Liver (tissue), 9 donors: ENCODE results near the gene PLXNA2. TPM values are rescaled to one million over a fixed set of nuclear protein-coding genes. Genes with fewer than 3 reads are reported as not detected.

Experiments used
- DNase-seq: peaks from one replicate; pipeline ENCODE4 v3.0.0-alpha.2; 2017; ENCODE audit warnings: low spot score
- H3K27ac ChIP-seq, 2 donors: one replicate each; pipeline ENCODE4 v1.7.0; 2013; ENCODE audit warnings: inconsistent platforms in 2 of 2, low read length in 2 of 2, control low read depth in 1 of 2, low read depth in 1 of 2, mild to moderate bottlenecking in 1 of 2
- H3K27me3 ChIP-seq, 4 donors: one replicate each; pipeline versions ENCODE4 v1.6.1 to v1.7.0; 2013; ENCODE audit warnings: low read length in 3 of 4, inconsistent platforms in 1 of 4, mild to moderate bottlenecking in 1 of 4, moderate library complexity in 1 of 4; ENCODE audit not compliant: control insufficient read depth in 4 of 4, insufficient read depth in 4 of 4
- H3K36me3 ChIP-seq, 4 donors: one replicate each; pipeline versions ENCODE4 v1.6.1 to v1.7.0; 2013; ENCODE audit warnings: low read length in 3 of 4, mild to moderate bottlenecking in 3 of 4, low read depth in 1 of 4, moderate library complexity in 1 of 4; ENCODE audit not compliant: control insufficient read depth in 4 of 4, insufficient read depth in 3 of 4
- H3K4me1 ChIP-seq, 4 donors: one replicate each; pipeline versions ENCODE4 v1.6.1 to v1.7.0; 2013; ENCODE audit warnings: low read length in 3 of 4, mild to moderate bottlenecking in 3 of 4, moderate library complexity in 1 of 4; ENCODE audit not compliant: control insufficient read depth in 4 of 4, insufficient read depth in 4 of 4
- H3K4me3 ChIP-seq, 3 donors: one replicate each; pipeline versions ENCODE4 v1.6.1 to v1.7.0; 2013; ENCODE audit warnings: low read length in 3 of 3, control low read depth in 1 of 3, low read depth in 1 of 3, mild to moderate bottlenecking in 1 of 3
- H3K9ac ChIP-seq, 2 donors: one replicate each; pipeline ENCODE4 v1.7.0; 2013; ENCODE audit warnings: low read length in 2 of 2, mild to moderate bottlenecking in 2 of 2, moderate library complexity in 2 of 2, control low read depth in 1 of 2, low read depth in 1 of 2
- H3K9me3 ChIP-seq, 4 donors: one replicate each; pipeline versions ENCODE4 v1.6.1 to v1.7.0; 2013; ENCODE audit warnings: low read length in 3 of 4; ENCODE audit not compliant: control insufficient read depth in 4 of 4
- ATF3 ChIP-seq: IDR thresholded peaks from 2 replicates; pipeline ENCODE4 v1.6.1; 2016; ENCODE audit warnings: antibody characterized with exemption
- FOXA1 ChIP-seq: IDR thresholded peaks from 2 replicates; pipeline ENCODE4 v1.6.1; 2016; ENCODE audit warnings: antibody characterized with exemption
- FOXA2 ChIP-seq: IDR thresholded peaks from 2 replicates; pipeline ENCODE4 v1.6.1; 2016; ENCODE audit warnings: antibody characterized with exemption
- GABPA ChIP-seq, 2 donors: IDR thresholded peaks in 1 of 2; conservative IDR thresholded peaks in 1 of 2; 2 replicates each; pipeline ENCODE4 v1.6.1; 2016; ENCODE audit warnings: antibody characterized with exemption in 2 of 2, mild to moderate bottlenecking in 1 of 2, moderate library complexity in 1 of 2
- HNF4A ChIP-seq, 2 donors: conservative IDR thresholded peaks; 2 replicates each; pipeline ENCODE4 v1.6.1; 2016; ENCODE audit warnings: antibody characterized with exemption in 2 of 2, mild to moderate bottlenecking in 2 of 2
- HNF4G ChIP-seq: IDR thresholded peaks from 2 replicates; pipeline ENCODE4 v1.6.1; 2016; ENCODE audit warnings: antibody characterized with exemption
- JUND ChIP-seq, 2 donors: IDR thresholded peaks; 2 replicates each; pipeline ENCODE4 v1.6.1; 2016; ENCODE audit warnings: antibody characterized with exemption in 2 of 2
- NR2F2 ChIP-seq: IDR thresholded peaks from 2 replicates; pipeline ENCODE4 v1.6.1; 2016; ENCODE audit warnings: antibody characterized with exemption
- RAD21 ChIP-seq, 2 donors: IDR thresholded peaks; 2 replicates each; pipeline ENCODE4 v1.6.1; 2016; ENCODE audit warnings: antibody characterized with exemption in 2 of 2, mild to moderate bottlenecking in 2 of 2
- RXRA ChIP-seq, 2 donors: IDR thresholded peaks; 2 replicates each; pipeline ENCODE4 v1.6.1; 2017 to 2018; ENCODE audit warnings: antibody characterized with exemption in 2 of 2, mild to moderate bottlenecking in 1 of 2
- SP1 ChIP-seq: IDR thresholded peaks from 2 replicates; pipeline ENCODE4 v1.6.1; 2018; ENCODE audit warnings: antibody characterized with exemption, mild to moderate bottlenecking
- YY1 ChIP-seq: IDR thresholded peaks from 2 replicates; pipeline ENCODE4 v1.6.1; 2016; ENCODE audit warnings: antibody characterized with exemption, mild to moderate bottlenecking
- ZBTB33 ChIP-seq: IDR thresholded peaks from 2 replicates; pipeline ENCODE4 v1.6.1; 2016; ENCODE audit warnings: antibody characterized with exemption
- WGBS: extraction: QIAGEN DNeasy Blood & Tissue Kit; methylation state at CpG from one replicate; pipeline ENCODE4 v1.1.7; 2013; 5-methylcytosine and 5-hydroxymethylcytosine counted together
- polyA plus RNA-seq, 2 donors: library from polyadenylated mRNA; stranded (reverse) in 1 of 2; unstranded in 1 of 2; fragments of 200-250 nt in 1 of 2; fragments of >200 nt in 1 of 2; fragmentation: Nextera tagmentation in 1 of 2; extraction: Ambion mirVana in 1 of 2; gene quantifications; one replicate each; pipeline versions ENCODE4 v1.2.1 to v1.2.3, GENCODE V29; 2013 to 2015
- total RNA-seq, 2 donors: library from RNA; depleted of rRNA; stranded (reverse); fragments of >200 nt; gene quantifications; one replicate each; pipeline ENCODE4 v1.2.3, GENCODE V29; 2014
- TF ChIP-seq, protein P1 (sequence below): IDR thresholded peaks from 2 replicates; pipeline ENCODE4 v1.6.1; 2016; ENCODE audit warnings: antibody characterized with exemption
- TF ChIP-seq, protein P2 (sequence below): fragments of 150-350 bp; IDR thresholded peaks from 2 replicates; pipeline ENCODE4 v1.5.1; 2017; ENCODE audit warnings: improper control_type of control experiment, low read depth, low read length; ENCODE audit not compliant: missing input control
- donor health status: healthy.
- donor health status: healthy.
- donor health status: healthy.
- donor health status: healthy.
- donor health status: healthy.

The PLXNA2 gene
- total and polyA plus RNA-seq, 4 donors: 1.8 to 9.2 (median 2.8) TPM

DNA sequence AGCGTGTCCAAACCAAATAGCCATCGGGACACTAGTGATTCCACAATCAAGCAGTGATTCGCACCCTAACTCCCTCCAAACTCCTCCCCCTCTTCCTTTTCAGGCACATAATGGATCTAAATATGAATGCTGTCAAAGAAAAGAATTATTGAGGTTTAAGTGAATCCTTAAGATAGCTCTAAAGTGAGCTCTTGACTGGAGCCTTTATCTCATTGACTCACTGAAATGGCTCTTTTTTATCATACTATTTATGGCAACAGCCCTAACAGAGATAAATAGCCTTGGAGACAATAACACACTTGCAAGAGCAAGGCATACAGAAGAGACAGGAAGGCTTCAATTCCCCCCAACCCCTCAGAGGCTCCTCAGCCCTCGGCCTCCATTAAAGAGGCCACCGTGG, 143.3 kb downstream of the PLXNA2 start:
- no peaks in the 10 kb centered on the region for H3K27me3 ChIP-seq
- TF ChIP-seq SP1 (no peak), RXRA (IDR thresholded peaks at IDR 0.05) (no peak), FOXA1 (no peak), GABPA (IDR thresholded peaks at IDR 0.05 in 1 of 2, conservative IDR thresholded peaks at IDR 0.05 in 1 of 2) (no peak), JUND (IDR thresholded peaks at IDR 0.05) (no peak), NR2F2 (no peak)
- TF ChIP-seq, protein P1, sequence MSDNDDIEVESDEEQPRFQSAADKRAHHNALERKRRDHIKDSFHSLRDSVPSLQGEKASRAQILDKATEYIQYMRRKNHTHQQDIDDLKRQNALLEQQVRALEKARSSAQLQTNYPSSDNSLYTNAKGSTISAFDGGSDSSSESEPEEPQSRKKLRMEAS: no peak
- no peak overlapping the region for H3K4me3 ChIP-seq
- H3K9me3 ChIP-seq: no peaks in the 10 kb centered on the region
- WGBS: 74% methylated on average over 5 of the region's 5 CpGs
- H3K27ac ChIP-seq: no peak overlapping the region
- peaks cover 5 to 22% (median 16%) of the 10 kb centered on the region in 4 donors for H3K4me1 ChIP-seq
- DNase-seq: no peak
- H3K36me3 ChIP-seq: peaks cover 0 to 6% (median 0%) of the 10 kb centered on the region in 4 donors
- H3K9ac ChIP-seq: no peak overlapping the region

DNA sequence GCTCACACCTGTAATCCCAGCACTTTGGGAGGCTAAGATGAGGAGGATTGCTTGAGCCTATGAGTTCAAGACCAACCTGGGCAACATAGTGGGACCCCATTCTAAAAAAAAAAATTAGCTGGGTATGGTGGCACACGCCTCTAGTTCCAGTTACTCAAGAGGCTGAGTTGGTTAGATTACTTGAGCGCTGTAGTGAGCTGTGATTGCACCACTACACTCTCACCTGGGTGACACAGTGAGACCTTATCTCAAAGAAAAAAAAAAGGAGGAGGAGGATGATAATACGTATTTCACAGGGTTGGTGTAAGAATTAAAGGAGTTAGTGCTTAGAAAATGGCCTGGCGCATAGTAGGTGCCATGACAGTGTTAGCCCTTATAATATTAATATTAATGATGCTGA, 144.1 kb downstream of the PLXNA2 start:
- TF ChIP-seq ATF3 (no peak), FOXA1 (no peak), YY1 (no peak), SP1 (no peak)
- WGBS: 74% methylated on average over 4 of the region's 4 CpGs
- H3K27me3 ChIP-seq: no peaks in the 10 kb centered on the region
- peaks cover 5 to 22% (median 16%) of the 10 kb centered on the region in 4 donors for H3K4me1 ChIP-seq
- H3K36me3 ChIP-seq: peaks cover 0 to 14% (median 1%) of the 10 kb centered on the region in 4 donors
- H3K4me3 ChIP-seq: no peak overlapping the region
- no peak overlapping the region for H3K9ac ChIP-seq
- H3K9me3 ChIP-seq: no peaks in the 10 kb centered on the region
- no peak for DNase-seq
- H3K27ac ChIP-seq: no peak overlapping the region

- Histone ChIP-seq H3K4me1 (peaks cover 5 to 22% (median 16%) of the 10 kb centered on the region in 4 donors), H3K9ac (no peak overlapping the region), H3K4me3 (no peak overlapping the region), H3K27me3 (no peaks in the 10 kb centered on the region), H3K27ac (no peak overlapping the region), H3K9me3 (no peaks in the 10 kb centered on the region), H3K36me3 (peaks cover 2 to 19% (median 2%) of the 10 kb centered on the region in 4 donors)
- no peak for DNase-seq
- 74% methylated on average over 7 of the region's 7 CpGs for WGBS
- no peak for TF ChIP-seq HNF4G
- TF ChIP-seq JUND (IDR thresholded peaks at IDR 0.05): no peak
- peak in 1 of 2 donors; percentile 25 for TF ChIP-seq RXRA (IDR thresholded peaks at IDR 0.05)
- TF ChIP-seq, protein P2, sequence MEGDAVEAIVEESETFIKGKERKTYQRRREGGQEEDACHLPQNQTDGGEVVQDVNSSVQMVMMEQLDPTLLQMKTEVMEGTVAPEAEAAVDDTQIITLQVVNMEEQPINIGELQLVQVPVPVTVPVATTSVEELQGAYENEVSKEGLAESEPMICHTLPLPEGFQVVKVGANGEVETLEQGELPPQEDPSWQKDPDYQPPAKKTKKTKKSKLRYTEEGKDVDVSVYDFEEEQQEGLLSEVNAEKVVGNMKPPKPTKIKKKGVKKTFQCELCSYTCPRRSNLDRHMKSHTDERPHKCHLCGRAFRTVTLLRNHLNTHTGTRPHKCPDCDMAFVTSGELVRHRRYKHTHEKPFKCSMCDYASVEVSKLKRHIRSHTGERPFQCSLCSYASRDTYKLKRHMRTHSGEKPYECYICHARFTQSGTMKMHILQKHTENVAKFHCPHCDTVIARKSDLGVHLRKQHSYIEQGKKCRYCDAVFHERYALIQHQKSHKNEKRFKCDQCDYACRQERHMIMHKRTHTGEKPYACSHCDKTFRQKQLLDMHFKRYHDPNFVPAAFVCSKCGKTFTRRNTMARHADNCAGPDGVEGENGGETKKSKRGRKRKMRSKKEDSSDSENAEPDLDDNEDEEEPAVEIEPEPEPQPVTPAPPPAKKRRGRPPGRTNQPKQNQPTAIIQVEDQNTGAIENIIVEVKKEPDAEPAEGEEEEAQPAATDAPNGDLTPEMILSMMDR: no peak
- TF ChIP-seq YY1: no peak
- no peak for TF ChIP-seq ZBTB33
- no peak for TF ChIP-seq FOXA2
- TF ChIP-seq RAD21 (IDR thresholded peaks at IDR 0.05): peak in 1 of 2 donors; percentile 5
- TF ChIP-seq HNF4A (conservative IDR thresholded peaks at IDR 0.05): peak in 1 of 2 donors; percentile 15
These were observed 145.4 kb downstream of the PLXNA2 start for GRCh38 chr1:208098773-208099172.
